Measurements from ENCODE around the gene ZNF292.

- no peak for TF ChIP-seq POLR2A (IDR thresholded peaks at IDR 0.05)
- no peak for TF ChIP-seq POLR2AphosphoS5 (IDR thresholded peaks at IDR 0.05)
- TF ChIP-seq CTCF (IDR thresholded peaks at IDR 0.05) = peak; percentile 71 to 81 (median 73)
- no peak for TF ChIP-seq EP300 (IDR thresholded peaks at IDR 0.05; ENCODE audit: low read depth)
Observed at GRCh38 chr6:87139236-87139635, 16.1 kb upstream of the ZNF292 start.
